Smooth muscle cell (in vitro differentiated cells): ENCODE measurements around the gene VASH2. TPM values are rescaled to one million over a fixed set of nuclear protein-coding genes. Genes with fewer than 3 reads are reported as not detected.

Experiments
- DNase-seq: peaks from one replicate; lab custom pipeline; 2025; ENCODE audit not compliant: unreplicated experiment; lab: John Stamatoyannopoulos, UW
- H2AFZ ChIP-seq: fragments of 200-600 bp; sonication (generic); 2 replicates; pipeline ENCODE4 v1.6.0; 2016; ENCODE audit warnings: antibody characterized with exemption, low read depth, mild to moderate bottlenecking
- H3F3A ChIP-seq: fragments of 200-600 bp; sonication (generic); 2 replicates; pipeline ENCODE4 v1.6.0; 2017; ENCODE audit warnings: antibody characterized with exemption, low read depth
- H3K27ac ChIP-seq: fragments of 200-600 bp; sonication (generic); 2 replicates; pipeline ENCODE4 v1.5.1; 2016; ENCODE audit warnings: low read depth, mild to moderate bottlenecking
- H3K27me3 ChIP-seq: fragments of 200-600 bp; sonication (generic); 2 replicates; pipeline ENCODE4 v1.6.1; 2016; ENCODE audit warnings: low read depth, mild to moderate bottlenecking
- H3K36me3 ChIP-seq: fragments of 200-600 bp; sonication (generic); 2 replicates; pipeline ENCODE4 v1.5.1; 2016; ENCODE audit warnings: low read depth
- H3K4me1 ChIP-seq: fragments of 200-600 bp; sonication (generic); 2 replicates; pipeline ENCODE4 v1.5.1; 2016; ENCODE audit warnings: low read depth
- H3K4me2 ChIP-seq: fragments of 200-600 bp; sonication (generic); 2 replicates; pipeline ENCODE4 v1.6.0; 2016; ENCODE audit warnings: mild to moderate bottlenecking
- H3K4me3 ChIP-seq: fragments of 200-600 bp; sonication (generic); 2 replicates; pipeline ENCODE4 v1.5.1; 2016; ENCODE audit warnings: mild to moderate bottlenecking
- H3K79me2 ChIP-seq: fragments of 200-600 bp; sonication (generic); 2 replicates; pipeline ENCODE4 v1.6.0; 2016; ENCODE audit warnings: low read depth, mild to moderate bottlenecking
- H3K9ac ChIP-seq: fragments of 200-600 bp; sonication (generic); 2 replicates; pipeline ENCODE4 v1.6.0; 2016; ENCODE audit warnings: low read depth
- H3K9me3 ChIP-seq: fragments of 200-600 bp; sonication (generic); replicated peaks from 2 replicates; pipeline ENCODE4 v1.5.1; 2016; ENCODE audit warnings: low read depth
- H4K20me1 ChIP-seq: fragments of 200-600 bp; sonication (generic); 2 replicates; pipeline ENCODE4 v1.6.0; 2016; ENCODE audit warnings: low read depth
- WGBS: methylation state at CpG from one replicate; pipeline ENCODE4 v1.1.7; 2016; ENCODE audit warnings: low lambda C conversion rate; 5-methylcytosine and 5-hydroxymethylcytosine counted together
- polyA plus RNA-seq: library from polyadenylated mRNA; unstranded; fragments of >200 nt; fragmentation: Nextera tagmentation; extraction: Ambion mirVana; gene quantifications from 2 replicates; pipeline ENCODE4 v1.2.1, GENCODE V29; 2016
- total RNA-seq: library from RNA; depleted of rRNA; stranded (reverse); fragments of >200 nt; gene quantifications from 2 replicates; pipeline ENCODE4 v1.2.3, GENCODE V29; 2014
- TF ChIP-seq, protein P1 (sequence below): fragments of 200-600 bp; sonication (generic); IDR thresholded peaks from 2 replicates; pipeline ENCODE4 v1.5.1; 2017; ENCODE audit warnings: borderline replicate concordance, mild to moderate bottlenecking, antibody characterized with exemption; ENCODE audit not compliant: insufficient read depth, poor library complexity, severe bottlenecking

VASH2 gene
- total and polyA plus RNA-seq, 2 experiments from 2014 or later: 6.9 to 16.0 TPM

GRCh38 chr1:212971312-212971711 lies 21.0 kb downstream of the VASH2 start:
- Histone ChIP-seq H3K27me3 (no peaks in the 10 kb centered on the region), H3K4me2 (no peak overlapping the region), H3K27ac (no peak overlapping the region), H3K4me3 (no peak overlapping the region), H4K20me1 (no peaks in the 10 kb centered on the region), H3F3A (no peaks in the 10 kb centered on the region), H3K79me2 (no peaks in the 10 kb centered on the region), H3K4me1 (peaks cover 3% of the 10 kb centered on the region), H3K36me3 (no peaks in the 10 kb centered on the region), H3K9ac (no peak overlapping the region), H2AFZ (no peak overlapping the region), H3K9me3 (no peaks in the 10 kb centered on the region)
- 87% methylated on average over 5 of the region's 5 CpGs for WGBS
- no peak for DNase-seq
- TF ChIP-seq, protein P1, sequence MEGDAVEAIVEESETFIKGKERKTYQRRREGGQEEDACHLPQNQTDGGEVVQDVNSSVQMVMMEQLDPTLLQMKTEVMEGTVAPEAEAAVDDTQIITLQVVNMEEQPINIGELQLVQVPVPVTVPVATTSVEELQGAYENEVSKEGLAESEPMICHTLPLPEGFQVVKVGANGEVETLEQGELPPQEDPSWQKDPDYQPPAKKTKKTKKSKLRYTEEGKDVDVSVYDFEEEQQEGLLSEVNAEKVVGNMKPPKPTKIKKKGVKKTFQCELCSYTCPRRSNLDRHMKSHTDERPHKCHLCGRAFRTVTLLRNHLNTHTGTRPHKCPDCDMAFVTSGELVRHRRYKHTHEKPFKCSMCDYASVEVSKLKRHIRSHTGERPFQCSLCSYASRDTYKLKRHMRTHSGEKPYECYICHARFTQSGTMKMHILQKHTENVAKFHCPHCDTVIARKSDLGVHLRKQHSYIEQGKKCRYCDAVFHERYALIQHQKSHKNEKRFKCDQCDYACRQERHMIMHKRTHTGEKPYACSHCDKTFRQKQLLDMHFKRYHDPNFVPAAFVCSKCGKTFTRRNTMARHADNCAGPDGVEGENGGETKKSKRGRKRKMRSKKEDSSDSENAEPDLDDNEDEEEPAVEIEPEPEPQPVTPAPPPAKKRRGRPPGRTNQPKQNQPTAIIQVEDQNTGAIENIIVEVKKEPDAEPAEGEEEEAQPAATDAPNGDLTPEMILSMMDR: no peak

GRCh38 chr1:212973426-212973825 lies 23.1 kb downstream of the VASH2 start:
- Histone ChIP-seq H3K27ac (no peak overlapping the region), H3K9ac (no peak overlapping the region), H2AFZ (no peak overlapping the region), H3K27me3 (no peaks in the 10 kb centered on the region), H3K79me2 (no peaks in the 10 kb centered on the region), H3K4me3 (no peak overlapping the region), H3K9me3 (no peaks in the 10 kb centered on the region), H3K4me1 (no peaks in the 10 kb centered on the region), H3F3A (no peaks in the 10 kb centered on the region), H4K20me1 (no peaks in the 10 kb centered on the region), H3K4me2 (no peak overlapping the region), H3K36me3 (no peaks in the 10 kb centered on the region)
- WGBS: 94% methylated on average over 4 of the region's 4 CpGs
- TF ChIP-seq, protein P1: no peak
- no peak for DNase-seq

DNA sequence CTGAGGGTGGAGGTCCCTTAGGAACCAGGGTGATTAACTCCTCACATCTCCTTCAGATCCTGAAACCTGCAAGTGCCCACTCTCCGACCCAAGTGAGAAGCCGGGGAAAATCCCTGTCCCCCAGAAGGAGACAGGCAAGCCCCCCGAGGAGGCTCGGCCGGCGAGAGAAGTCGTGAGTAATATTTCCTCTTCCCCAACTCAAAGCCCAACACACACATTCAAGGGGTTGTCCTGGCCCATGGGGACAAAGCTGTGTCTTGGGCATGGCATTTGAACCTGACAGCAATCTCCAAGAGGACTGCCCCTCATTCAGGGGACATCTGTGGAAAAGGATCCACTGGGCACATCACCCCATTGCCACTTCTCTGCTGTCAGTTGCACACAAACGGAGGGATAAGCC lies 23.6 kb downstream of the VASH2 start:
- H3K27me3 ChIP-seq: no peaks in the 10 kb centered on the region
- no peaks in the 10 kb centered on the region for H3K9me3 ChIP-seq
- H3K27ac ChIP-seq: no peak overlapping the region
- WGBS: 95% methylated on average over 8 of the region's 8 CpGs
- H3K4me2 ChIP-seq: no peak overlapping the region
- TF ChIP-seq, protein P1: no peak
- H3F3A ChIP-seq: no peaks in the 10 kb centered on the region
- no peak overlapping the region for H3K9ac ChIP-seq
- H3K79me2 ChIP-seq: no peaks in the 10 kb centered on the region
- H2AFZ ChIP-seq: no peak overlapping the region
- no peak for DNase-seq
- no peaks in the 10 kb centered on the region for H4K20me1 ChIP-seq
- no peaks in the 10 kb centered on the region for H3K4me1 ChIP-seq
- H3K36me3 ChIP-seq: no peaks in the 10 kb centered on the region
- no peak overlapping the region for H3K4me3 ChIP-seq

- TF ChIP-seq, protein P1: no peak
- DNase-seq: no peak
- Histone ChIP-seq H3K27me3 (no peaks in the 10 kb centered on the region), H3K4me1 (peaks cover 2% of the 10 kb centered on the region), H3K4me3 (no peak overlapping the region), H2AFZ (no peak overlapping the region), H3F3A (no peaks in the 10 kb centered on the region), H3K27ac (no peak overlapping the region), H3K36me3 (no peaks in the 10 kb centered on the region), H4K20me1 (no peaks in the 10 kb centered on the region), H3K4me2 (no peak overlapping the region), H3K9ac (no peak overlapping the region), H3K9me3 (no peaks in the 10 kb centered on the region), H3K79me2 (no peaks in the 10 kb centered on the region)
- 81% methylated on average over 6 of the region's 6 CpGs for WGBS
Measured at GRCh38 chr1:212974711-212975110, 24.4 kb downstream of the VASH2 start.
